Hepatic stellate cell (primary cell): ENCODE measurements around the gene MGAT3.

Experiments
- DNase-seq: peaks from one replicate; pipeline ENCODE4 v3.0.0; 2011; ENCODE audit warnings: low spot score

Gene MGAT3

GRCh38 chr22:39450258-39450955 lies 6.4 kb upstream of the MGAT3 start:
- no peak for DNase-seq

GRCh38 chr22:39452740-39453040 lies 4.1 kb upstream of the MGAT3 start:
- no peak for DNase-seq

GRCh38 chr22:39453765-39454378 lies 2.9 kb upstream of the MGAT3 start:
- DNase-seq = no peak

- no peak for DNase-seq
These were observed 2.4 kb upstream of the MGAT3 start for GRCh38 chr22:39454385-39454871.

GRCh38 chr22:39457198-39457555 lies 365 bp downstream of the MGAT3 start:
- DNase-seq = no peak

- no peak for DNase-seq
These were observed 988 bp downstream of the MGAT3 start for GRCh38 chr22:39457556-39458443.

- DNase-seq = no peak
These were observed 1.8 kb downstream of the MGAT3 start for GRCh38 chr22:39458444-39459083.

GRCh38 chr22:39459681-39460080 lies 2.9 kb downstream of the MGAT3 start:
- DNase-seq = no peak

- DNase-seq = no peak
These were observed 5.8 kb downstream of the MGAT3 start for GRCh38 chr22:39462443-39463221.

- DNase-seq = no peak
These were observed 6.5 kb downstream of the MGAT3 start for GRCh38 chr22:39463277-39463676.

- no peak for DNase-seq
These were observed 7.1 kb downstream of the MGAT3 start for GRCh38 chr22:39463931-39464390.

GRCh38 chr22:39466228-39467006 lies 9.6 kb downstream of the MGAT3 start:
- no peak for DNase-seq

- DNase-seq = no peak
These were observed 10.6 kb downstream of the MGAT3 start for GRCh38 chr22:39467390-39467895.

- DNase-seq = no peak
These were observed 11.9 kb downstream of the MGAT3 start for GRCh38 chr22:39468487-39469325.

- no peak for DNase-seq
These were observed 12.5 kb downstream of the MGAT3 start for GRCh38 chr22:39469326-39469680.

GRCh38 chr22:39469681-39470450 lies 13.1 kb downstream of the MGAT3 start:
- no peak for DNase-seq

GRCh38 chr22:39470451-39471291 lies 13.9 kb downstream of the MGAT3 start:
- no peak for DNase-seq
